ENCODE data around the gene MEIKIN. TPM values are rescaled to one million over a fixed set of nuclear protein-coding genes. Genes with fewer than 3 reads are reported as not detected.
"Not testable (repeated sequence)": the region's sequence is repeated elsewhere in the genome, so short reads cannot be mapped to it uniquely, and the experiment has no call there.

The MEIKIN gene
- polyA plus RNA-seq, 3 donors, result not detected

DNA sequence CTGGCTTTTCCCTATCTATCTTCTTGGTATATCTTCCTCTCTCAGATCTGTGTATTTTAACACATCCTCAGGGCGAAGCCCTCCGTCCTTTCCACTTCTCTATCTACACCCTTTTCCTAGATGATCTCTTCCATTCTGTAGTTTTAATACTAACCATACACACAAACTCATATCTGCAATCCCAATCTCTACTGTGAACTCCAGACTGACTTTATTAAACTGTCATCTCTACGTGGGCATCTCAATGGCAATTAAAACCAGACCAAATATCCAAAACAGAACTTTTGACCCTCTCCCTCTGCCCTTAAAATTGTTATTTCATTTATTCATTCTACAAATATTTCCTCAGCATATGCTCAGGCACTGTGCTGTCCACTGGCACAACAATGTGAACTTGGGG is 155.7 kb downstream of the MEIKIN start:
- no peak overlapping the region for H3K27ac ChIP-seq (ENCODE audit: low read depth, low read length)
- WGBS, 3 donors, result 82 to 91% (median 83%) methylated on average over 3 of the region's 3 CpGs

DNA sequence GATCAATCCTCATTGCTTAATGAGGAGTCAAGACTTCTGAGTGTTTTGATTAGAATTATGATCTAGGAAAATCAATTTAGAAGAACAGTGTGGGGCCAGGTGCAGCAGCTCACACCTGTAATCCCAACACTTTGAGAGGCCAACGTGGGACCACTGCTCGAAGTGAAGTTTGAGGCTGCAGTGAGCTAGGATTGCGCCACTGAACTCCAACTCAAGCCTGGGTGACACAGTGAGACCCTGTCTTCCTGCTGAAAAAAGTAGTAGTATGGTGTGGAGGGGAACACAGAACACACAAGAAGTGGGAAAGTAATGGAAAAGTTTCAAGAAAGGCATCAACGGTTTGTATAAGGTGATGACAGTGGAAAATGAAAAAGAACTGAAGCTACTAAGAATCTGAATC is 157.7 kb downstream of the MEIKIN start:
- WGBS, 3 donors, result 54 to 81% (median 70%) methylated on average over 4 of the region's 4 CpGs
- no peak overlapping the region for H3K27ac ChIP-seq (ENCODE audit: low read depth, low read length)

DNA sequence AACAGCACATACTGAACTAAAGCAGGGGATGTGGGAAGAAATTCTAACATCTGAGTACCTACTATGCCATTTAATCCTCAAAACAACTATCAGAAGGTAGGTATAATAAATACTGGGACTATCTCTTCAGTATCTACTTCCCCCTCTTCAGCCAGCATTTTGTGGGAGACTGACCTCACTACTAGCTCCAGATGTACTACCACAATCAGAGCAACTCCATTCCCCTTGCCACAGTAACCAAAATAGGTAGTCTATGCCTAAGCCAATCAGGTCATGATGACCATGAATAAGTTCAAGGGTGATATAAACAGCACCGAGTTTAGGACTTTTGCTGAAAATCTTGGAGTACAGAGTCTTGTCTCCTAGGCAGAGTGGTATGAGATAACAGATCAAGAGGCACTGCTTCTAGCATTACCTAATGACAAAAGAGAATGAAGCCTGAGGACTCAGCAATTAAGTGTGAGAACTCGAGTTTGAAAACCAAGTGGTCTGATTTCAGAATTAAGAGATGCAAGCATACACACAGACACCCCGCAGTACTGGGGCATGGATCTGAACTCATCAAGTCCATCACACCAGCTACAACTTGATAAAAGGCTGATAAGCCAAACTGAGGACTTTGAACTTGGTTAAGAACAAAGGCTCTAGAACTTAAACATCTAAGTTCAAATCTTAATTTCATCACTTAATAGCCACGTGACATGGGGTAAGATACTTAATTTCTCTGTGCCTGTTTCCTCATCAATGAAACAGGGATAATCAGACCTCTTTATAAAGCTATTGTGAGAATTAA is 158.4 kb downstream of the MEIKIN start:
- H3K27ac ChIP-seq (ENCODE audit: low read depth, low read length), result no peak overlapping the region
- 65 to 79% (median 78%) methylated on average over 4 of the region's 4 CpGs for WGBS, 3 donors

DNA sequence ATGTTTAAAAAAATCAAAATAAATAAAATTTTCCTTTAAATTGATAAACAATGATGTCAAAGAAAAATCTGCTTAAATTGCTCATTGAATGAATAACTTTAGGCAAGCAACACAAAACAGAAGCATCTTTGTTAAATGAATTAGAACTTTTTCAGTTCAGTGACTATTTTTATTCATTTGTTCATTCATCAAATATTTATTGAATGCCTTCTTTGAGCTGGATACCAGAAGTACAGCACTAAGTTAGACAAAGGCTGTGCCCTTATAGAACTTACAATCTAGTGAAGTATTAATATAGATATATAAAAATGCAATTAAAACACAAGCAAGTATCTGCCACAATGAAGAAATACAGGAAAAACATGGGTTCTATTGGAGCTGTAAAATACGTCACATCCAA is 159.4 kb downstream of the MEIKIN start:
- WGBS, 3 donors, result 86 to 94% (median 91%) methylated on average over 1 of the region's 1 CpG

DNA sequence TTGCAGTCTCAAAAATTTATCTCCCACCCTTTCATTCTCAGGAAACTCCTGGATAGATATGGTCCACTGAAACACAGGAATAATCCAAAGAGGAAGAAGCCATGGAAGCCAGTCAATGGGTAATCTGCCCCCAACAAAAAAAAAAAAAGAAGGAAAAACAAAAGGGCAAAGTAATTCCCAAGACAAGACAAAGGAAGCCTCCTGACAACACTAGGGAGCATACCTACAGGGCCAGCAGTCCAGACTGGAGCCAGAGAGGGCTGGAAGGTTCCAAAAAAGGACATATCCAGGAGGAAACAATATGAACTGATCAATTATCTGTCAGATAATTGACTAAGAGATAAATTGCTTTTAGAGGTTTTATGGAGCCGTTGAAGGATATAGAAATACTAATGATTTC is 161.6 kb downstream of the MEIKIN start:
- 72 to 96% (median 89%) methylated on average over 1 of the region's 1 CpG for WGBS, 3 donors
- H3K27ac ChIP-seq (ENCODE audit: low read depth, low read length), result no peak overlapping the region

More for the DNA sequence above, 159.4 kb downstream of the MEIKIN start:
- no peak overlapping the region for H3K27ac ChIP-seq (ENCODE audit: low read depth, low read length)

DNA sequence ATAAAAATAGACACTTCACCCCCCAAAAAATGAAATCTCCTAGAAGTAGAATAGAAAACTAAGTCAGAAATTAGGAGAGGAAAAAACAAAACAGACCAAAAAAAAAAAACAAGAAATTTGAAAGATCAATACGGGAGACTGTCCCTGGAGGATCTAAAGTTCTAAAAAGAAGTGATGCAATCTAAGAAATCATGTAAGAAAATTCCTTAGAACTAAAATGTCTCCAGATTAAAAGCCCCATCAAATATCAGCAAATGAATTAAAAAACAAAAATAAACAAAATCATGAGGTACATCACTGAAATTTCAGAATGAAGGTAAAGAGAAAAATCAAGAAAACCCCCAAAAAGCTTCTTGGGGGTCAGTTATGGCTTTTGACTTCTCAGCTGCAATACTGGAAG is 162.1 kb downstream of the MEIKIN start:
- 60 to 94% (median 61%) methylated on average over 1 of the region's 1 CpG for WGBS, 3 donors
- H3K27ac ChIP-seq (ENCODE audit: low read depth, low read length), result no peak overlapping the region

DNA sequence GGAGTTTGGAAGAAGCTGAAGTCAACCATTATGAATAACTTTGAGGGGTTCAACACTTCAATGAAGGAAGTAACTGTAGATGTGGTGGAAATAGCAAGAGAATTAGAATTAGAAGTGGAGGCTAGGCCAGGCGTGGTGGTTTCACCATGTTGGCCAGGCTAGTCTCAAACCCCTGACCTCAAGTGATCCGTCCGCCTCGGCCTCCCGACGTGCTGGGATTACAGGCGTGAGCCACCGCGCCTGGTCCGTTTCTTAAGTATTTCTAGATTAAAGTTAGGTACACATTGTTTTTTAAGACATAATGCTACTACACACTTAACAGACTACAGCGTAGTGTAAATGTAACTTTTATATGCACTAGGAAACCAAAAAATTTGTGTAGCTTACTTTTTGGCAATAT is 162.7 kb downstream of the MEIKIN start:
- 96 to 97% (median 97%) methylated on average over 11 of the region's 11 CpGs for WGBS, 3 donors
- H3K27ac ChIP-seq (ENCODE audit: low read depth, low read length), result no peak overlapping the region

DNA sequence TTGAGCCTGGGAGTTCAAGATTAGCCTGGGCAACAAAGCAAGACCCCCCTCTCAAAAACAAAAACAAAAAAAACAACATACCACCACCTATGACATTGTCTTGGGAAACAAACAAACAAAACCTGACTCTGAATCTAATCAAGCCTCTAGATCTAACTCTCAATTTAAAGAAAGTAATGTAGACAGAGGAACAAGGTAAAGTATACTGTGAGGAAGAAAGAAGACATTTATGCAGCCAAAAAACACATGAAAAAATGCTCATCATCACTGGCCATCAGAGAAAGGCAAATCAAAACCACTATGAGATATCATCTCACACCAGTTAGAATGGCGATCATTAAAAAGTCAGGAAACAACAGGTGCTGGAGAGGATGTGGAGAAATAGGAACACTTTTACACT is 167.3 kb downstream of the MEIKIN start:
- not testable (repeated sequence) for H3K27ac ChIP-seq (ENCODE audit: low read depth, low read length)
- WGBS, 3 donors, result 100% methylated on average over 1 of the region's 1 CpG; no CpG with 5 or more reads in 1 of the 3 donors

DNA sequence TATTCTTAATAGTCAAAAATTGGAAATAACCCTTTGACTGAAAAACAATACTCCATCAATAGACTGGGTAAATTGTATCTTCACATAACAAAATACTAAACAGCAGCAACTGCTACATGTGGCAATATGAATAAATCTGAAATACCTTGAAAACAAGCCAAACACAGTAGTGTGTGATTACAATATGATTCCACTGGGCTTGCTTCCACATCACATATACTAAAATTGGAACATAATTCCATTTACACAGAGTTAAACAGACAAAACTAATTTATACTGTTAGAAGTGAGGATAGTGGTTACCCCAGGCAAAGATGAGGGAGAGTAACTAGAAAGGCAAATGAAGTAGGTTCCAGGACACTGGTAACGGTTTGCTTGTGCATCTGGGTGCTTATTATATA is 169.0 kb downstream of the MEIKIN start:
- WGBS, 3 donors, result 48 to 91% (median 83%) methylated on average over 1 of the region's 1 CpG
- H3K27ac ChIP-seq (ENCODE audit: low read depth, low read length), result no peak overlapping the region

DNA sequence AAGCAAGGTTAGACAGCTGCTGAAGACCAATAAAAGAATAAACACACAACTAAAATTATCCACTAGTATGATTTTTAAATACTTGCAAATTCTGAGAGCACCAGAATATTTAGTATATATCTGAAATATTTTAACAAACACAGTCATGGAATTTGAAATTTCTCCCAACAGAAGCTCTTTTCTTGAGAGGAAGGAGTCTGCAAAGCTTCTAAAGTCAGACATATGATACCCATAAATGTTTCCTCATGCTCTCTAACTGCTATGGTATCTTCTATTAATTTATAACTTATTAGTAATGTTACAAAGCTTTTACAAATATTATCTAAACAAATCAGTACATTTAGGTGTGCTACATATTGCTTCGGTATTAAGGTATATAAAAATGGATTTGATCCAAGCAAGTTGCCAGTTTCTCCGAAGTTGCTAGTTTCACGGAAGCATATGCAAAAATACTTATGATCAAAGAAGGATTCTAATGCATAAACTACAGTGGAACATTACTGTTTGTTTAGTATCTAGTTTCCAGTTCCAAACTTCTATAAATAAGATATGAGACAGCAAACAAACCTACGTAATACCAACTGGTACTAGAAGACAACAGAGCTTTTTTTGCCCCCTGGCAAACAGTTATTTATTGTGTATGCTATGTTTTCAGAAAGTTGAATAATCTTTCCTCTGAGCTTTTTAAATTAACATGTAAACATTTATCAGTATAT is 170.7 kb downstream of the MEIKIN start:
- WGBS, 3 donors, result 34 to 92% (median 81%) methylated on average over 4 of the region's 4 CpGs

DNA sequence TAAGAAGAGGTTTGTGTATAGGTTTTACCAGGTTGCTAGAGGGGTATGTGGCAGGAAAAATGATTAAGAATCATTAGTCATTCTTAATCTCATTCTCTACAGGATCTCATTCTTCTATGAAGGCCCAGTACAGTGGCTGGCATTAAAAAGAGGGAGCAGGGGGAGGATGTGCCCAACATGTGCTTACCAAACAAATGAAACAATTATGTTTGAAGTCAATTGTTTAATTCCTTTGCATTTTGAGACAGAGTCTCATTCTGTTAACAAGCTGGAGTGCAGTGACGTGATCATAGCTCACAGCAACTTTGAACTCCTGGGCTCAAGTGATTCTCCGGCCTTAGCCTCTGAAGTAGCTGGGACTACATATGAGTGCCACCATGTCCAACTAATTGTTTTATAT is 171.7 kb downstream of the MEIKIN start:
- 91 to 98% (median 98%) methylated on average over 2 of the region's 2 CpGs for WGBS, 3 donors
- H3K27ac ChIP-seq (ENCODE audit: low read depth, low read length), result no peak overlapping the region

More for the DNA sequence above, 170.7 kb downstream of the MEIKIN start:
- H3K27ac ChIP-seq (ENCODE audit: low read depth, low read length), result no peak overlapping the region

DNA sequence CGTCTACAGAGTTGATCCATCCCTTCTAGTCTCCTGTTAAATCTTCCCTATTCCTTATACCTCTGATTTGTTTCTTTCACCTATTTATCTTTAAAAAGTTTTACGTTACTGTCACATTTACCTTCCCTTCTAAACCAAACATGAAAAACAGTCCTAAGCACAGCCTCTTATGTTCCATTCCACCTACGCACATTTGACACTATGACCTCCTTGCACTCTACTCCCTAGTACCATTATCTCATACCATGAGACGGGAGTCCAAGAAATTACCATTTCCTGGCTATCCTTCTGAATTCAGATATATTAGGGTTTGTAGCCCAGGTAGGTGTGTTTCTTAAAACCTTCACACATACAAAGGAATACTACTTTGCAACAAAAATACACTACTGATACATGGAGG is 173.8 kb downstream of the MEIKIN start:
- 81 to 88% (median 83%) methylated on average over 4 of the region's 4 CpGs for WGBS, 3 donors
- no peak overlapping the region for H3K27ac ChIP-seq (ENCODE audit: low read depth, low read length)

DNA sequence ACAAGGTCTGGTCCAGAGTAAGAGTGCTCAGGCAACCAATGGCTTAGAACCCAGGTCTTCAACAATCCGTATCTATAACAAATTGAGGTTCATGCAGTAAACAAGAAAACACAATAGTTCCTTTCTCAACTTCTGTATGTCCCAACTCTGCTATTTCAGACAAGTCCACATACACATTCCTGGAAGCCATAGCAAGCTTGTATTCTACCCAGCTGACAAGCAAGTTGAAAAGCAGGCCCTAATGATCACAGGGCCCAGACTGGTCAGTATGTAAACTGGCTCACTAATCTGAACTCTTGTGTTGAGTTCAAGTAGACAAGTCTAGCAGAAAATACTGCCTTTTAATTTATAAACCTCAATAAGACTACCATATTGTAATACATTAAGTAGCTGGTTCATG is 175.5 kb downstream of the MEIKIN start:
- WGBS, 3 donors, result 80 to 96% (median 92%) methylated on average over 1 of the region's 1 CpG
- no peak overlapping the region for H3K27ac ChIP-seq (ENCODE audit: low read depth, low read length)

DNA sequence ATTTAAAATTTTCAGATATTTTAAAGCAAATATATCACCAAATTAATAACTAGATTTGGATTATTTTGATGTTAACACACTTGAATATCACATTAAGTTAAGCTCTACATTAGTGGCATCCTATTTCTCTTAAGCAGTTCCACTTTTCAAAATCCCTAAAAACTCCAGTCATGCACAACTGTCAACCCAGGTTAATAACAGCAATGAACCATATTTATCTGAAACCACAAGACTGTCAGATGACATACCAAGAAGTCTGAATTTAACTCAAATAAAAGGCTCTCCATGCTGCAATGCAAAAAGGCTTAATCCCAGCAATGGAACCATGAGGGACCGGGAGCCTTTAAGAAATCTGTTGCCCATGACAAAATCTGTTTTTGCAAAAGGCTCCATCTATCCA is 176.1 kb downstream of the MEIKIN start:
- WGBS, 3 donors, result 88 to 93% (median 90%) methylated on average over 1 of the region's 1 CpG

DNA sequence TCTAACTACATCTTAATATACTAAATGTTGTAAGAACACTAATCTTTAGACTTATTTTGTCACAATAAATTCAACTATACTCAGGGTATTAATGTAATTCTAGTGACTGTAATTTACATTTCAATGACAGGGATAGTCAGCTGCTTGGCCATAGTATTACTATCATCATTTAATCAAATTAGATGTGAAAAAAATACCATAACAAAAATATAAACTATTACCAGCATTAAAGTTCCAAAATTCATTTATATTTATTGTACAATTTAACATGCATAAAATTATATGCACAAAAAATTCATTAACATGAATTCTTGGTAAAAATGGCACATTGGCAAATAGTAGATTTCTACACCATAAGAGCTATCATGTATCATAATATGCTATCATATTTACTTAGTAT is 177.6 kb downstream of the MEIKIN start:
- H3K27ac ChIP-seq (ENCODE audit: low read depth, low read length), result no peak overlapping the region

More for the DNA sequence above, 176.1 kb downstream of the MEIKIN start:
- H3K27ac ChIP-seq (ENCODE audit: low read depth, low read length), result no peak overlapping the region

DNA sequence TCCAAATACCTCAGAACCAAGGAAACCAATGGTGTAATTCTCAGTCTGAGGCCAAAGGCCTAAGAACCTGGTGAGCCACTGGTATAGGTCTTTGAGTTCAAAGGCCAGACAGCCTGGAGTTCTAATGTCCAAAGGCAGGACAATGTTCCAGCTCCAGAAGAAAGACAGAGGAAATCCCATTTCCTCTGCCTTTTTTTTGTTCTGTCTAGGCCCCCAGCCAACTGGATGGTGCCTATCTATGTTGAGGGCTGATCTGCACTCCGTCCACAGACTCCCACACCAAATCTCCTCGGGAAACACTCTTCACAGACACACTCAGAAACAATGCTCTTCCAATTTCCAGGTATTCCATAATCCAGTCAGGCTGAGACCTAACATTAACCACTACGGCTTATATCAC is 178.8 kb downstream of the MEIKIN start:
- no peak overlapping the region for H3K27ac ChIP-seq (ENCODE audit: low read depth, low read length)
- WGBS, 3 donors, result 64 to 72% (median 67%) methylated on average over 3 of the region's 3 CpGs

DNA sequence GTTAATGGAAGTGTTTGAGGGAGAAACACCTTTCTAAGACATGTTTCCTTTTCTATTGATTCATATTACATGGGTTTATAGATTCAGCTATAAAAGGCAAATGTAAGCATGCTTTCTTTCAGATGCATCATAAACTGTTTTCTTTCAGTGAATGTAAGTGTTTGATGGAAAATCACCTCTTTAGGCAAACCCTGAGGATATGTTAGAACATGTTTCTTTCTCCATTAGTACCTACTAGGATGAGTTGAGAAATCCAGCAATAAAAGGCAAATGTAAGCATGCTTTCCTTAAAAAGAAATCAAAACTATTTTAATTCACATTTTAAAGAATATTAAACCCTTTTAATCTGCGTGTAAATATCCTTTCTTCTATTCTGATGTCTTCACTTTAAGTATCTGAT is 180.2 kb downstream of the MEIKIN start:
- no peak overlapping the region for H3K27ac ChIP-seq (ENCODE audit: low read depth, low read length)
- WGBS, 3 donors, result 69 to 95% (median 95%) methylated on average over 1 of the region's 1 CpG

DNA sequence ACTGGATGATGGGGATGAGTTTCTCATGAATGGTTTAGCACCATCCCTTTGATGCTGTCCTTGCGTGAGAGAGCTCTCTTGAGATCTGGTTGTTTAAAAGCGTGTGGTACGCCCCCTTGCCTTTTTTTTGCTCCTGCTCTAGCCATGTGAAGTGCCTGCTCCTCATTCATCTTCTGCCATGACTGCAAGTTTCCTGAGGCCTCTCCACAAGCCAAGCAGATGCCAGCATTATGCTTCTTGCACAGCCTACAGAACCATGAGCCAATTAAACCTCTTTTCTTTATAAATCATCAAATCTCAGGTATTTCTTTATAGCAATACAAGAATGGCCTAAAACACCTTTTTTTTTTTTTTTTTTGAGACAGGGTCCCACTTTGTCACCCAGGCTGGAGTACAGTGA is 181.5 kb downstream of the MEIKIN start:
- WGBS, 3 donors, result 96 to 100% (median 98%) methylated on average over 3 of the region's 3 CpGs
- H3K27ac ChIP-seq (ENCODE audit: low read depth, low read length), result no peak overlapping the region

DNA sequence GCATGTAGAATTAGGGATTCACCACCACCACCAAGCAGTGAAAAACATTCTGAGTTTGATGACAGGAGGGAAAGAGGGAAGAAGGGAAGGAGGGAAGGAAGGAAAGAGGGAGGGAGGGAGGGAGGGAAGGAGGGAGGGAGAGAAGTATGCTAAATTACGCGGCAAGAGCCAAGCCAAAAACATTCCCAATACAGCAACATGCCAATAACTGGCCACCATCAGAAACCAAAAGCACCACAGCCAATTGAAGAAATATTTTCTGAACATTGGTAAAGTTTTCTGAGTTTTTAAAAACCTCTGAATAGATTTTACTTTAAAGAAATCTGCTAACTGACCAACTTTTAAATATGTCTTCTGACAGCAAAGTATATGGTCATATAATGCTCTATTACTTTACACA is 184.7 kb downstream of the MEIKIN start:
- 69 to 97% (median 83%) methylated on average over 2 of the region's 2 CpGs for WGBS, 3 donors

DNA sequence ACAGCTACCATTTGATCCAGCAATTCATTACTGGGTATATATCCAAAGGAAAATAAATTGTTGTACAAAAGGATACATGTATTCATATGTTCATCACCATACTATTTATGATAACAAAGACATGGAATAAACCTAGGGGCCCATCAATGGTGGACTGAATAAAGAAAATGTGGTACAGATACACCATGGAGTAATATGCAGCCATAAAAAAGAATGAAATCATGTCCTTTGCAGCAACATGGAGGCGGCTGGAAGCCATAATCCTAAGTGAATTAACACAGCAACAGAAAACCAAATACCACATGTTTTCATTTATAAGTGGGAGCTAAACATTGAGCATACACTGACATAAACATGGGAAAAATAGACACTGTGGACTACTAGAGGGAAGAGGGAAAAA is 185.8 kb downstream of the MEIKIN start:
- no peak overlapping the region for H3K27ac ChIP-seq (ENCODE audit: low read depth, low read length)
- WGBS, 3 donors, result 97 to 100% (median 100%) methylated on average over 1 of the region's 1 CpG

More for the DNA sequence above, 184.7 kb downstream of the MEIKIN start:
- no peak overlapping the region for H3K27ac ChIP-seq (ENCODE audit: low read depth, low read length)

All from adipose tissue (tissue), 3 donors.